GM12865 (cell line): ENCODE results near the gene TULP3.

ENCODE experiments used
- DNase-seq: peaks from one replicate; pipeline ENCODE4 v3.0.0; 2010; ENCODE audit warnings: low read depth
- H3K4me3 ChIP-seq: 2 replicates; pipeline ENCODE4 v1.5.1; 2011; ENCODE audit warnings: mild to moderate bottlenecking, low read depth, low read length, control low read depth
- TF ChIP-seq, protein P1 (sequence below): IDR thresholded peaks from 2 replicates; pipeline ENCODE4 v1.5.1; 2011; ENCODE audit warnings: low read length, control low read depth, low read depth, inconsistent platforms; ENCODE audit not compliant: insufficient read depth; ENCODE audit errors: missing control alignments

Gene TULP3

DNA sequence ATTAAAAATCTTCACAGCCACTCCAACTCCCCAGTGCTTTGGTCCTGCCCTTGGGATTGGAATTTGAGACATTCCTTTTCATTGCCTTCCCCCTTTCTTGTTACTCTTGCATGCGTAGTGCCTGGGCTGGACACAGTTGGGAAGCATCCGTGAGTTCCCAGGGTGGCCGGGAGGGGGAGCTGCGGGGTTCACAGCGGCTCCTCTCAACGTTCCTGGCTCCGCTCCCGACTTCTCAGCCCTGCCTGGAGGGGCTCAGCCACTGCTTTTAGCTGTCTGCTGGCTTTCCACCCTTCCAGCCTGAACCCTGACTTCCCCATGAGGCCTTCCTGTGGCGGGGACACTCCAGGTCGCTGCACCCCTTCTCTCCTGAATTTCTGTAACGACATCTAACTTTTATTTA is 37.1 kb upstream of the TULP3 start:
- DNase-seq, result peak; percentile 28
- TF ChIP-seq, protein P1, sequence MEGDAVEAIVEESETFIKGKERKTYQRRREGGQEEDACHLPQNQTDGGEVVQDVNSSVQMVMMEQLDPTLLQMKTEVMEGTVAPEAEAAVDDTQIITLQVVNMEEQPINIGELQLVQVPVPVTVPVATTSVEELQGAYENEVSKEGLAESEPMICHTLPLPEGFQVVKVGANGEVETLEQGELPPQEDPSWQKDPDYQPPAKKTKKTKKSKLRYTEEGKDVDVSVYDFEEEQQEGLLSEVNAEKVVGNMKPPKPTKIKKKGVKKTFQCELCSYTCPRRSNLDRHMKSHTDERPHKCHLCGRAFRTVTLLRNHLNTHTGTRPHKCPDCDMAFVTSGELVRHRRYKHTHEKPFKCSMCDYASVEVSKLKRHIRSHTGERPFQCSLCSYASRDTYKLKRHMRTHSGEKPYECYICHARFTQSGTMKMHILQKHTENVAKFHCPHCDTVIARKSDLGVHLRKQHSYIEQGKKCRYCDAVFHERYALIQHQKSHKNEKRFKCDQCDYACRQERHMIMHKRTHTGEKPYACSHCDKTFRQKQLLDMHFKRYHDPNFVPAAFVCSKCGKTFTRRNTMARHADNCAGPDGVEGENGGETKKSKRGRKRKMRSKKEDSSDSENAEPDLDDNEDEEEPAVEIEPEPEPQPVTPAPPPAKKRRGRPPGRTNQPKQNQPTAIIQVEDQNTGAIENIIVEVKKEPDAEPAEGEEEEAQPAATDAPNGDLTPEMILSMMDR, result peak; percentile 62

DNA sequence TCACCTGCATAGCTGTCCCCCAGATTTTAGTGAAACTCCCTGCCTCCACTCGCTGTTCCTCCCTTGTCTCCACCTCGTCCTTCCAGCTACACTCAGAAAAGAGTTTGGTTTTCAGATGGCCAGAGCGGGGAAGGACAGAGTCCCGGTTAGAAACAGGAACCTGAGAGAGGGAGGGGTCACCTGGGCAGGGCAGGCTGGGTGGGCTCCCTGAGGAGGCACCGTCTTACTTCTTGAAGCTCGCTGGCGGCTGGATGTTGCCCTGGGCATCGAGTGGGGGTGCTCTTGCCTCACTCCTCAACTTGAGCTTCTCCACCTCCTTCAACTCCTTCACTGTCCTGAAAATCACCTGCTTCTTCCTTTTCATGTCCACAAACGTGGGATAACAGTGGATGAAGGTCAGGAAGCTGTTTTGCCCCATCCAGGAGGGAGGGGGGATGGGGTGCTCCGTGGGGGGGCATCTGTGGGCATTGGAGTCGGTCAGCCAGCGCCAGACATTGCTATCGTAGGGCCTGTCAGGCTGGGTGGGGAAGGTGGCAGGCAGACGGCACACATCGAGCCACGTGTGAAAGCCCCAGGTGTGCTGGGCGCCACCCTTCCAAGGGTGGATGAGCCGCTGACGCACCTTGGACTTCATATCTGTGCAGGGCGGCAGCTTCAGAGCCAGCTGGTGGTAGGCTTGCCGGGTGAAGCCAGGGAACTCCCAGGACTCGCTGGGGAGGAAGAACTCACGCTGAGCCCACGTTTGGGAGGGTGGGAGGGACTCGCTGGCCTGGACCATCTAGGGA is 35.8 kb upstream of the TULP3 start:
- TF ChIP-seq, protein P1, result no peak
- H3K4me3 ChIP-seq, result no peak overlapping the region
- DNase-seq, result no peak

More for the DNA sequence above, 37.1 kb upstream of the TULP3 start:
- no peak overlapping the region for H3K4me3 ChIP-seq

DNA sequence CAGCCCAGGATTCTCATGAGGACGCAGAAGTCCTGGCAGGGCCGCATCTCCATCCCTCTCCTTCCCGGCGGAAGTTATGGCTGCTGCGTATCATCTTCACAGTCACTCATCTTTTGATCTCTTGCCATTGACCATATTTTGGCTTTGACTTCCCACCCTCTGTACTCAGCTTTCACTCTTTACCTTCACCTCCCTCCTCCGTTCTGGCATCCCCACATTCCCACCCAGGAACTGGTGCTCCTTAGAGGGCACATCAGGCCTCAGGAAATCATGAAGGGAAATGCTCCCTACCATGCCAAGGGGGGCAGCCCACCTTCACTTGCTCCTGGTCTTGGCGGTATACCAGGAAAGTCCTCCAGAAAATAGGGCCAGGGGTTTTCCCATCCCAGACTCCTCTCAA is 35.1 kb upstream of the TULP3 start:
- DNase-seq, result no peak
- TF ChIP-seq, protein P1, result no peak
- H3K4me3 ChIP-seq, result no peak overlapping the region

DNA sequence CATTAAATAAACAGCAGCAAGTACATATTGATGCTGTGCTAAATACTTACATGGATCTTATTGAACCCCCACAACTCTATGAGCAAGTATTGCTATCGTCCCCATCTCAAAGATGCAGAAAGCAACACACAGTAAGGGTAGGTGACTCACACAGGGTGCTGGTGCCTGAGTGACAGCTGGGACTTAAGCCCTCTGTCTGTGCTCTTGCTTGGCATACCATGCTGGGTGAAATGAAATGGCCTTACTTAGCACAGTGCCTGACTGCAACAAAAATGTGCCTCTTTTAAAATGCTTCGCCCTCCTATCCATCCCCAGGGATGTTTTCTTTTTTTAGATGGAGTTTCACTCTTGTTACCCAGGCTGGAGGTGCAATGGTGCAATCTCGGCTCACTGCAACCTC is 34.6 kb upstream of the TULP3 start:
- no peak overlapping the region for H3K4me3 ChIP-seq
- TF ChIP-seq, protein P1, result no peak
- DNase-seq, result no peak

DNA sequence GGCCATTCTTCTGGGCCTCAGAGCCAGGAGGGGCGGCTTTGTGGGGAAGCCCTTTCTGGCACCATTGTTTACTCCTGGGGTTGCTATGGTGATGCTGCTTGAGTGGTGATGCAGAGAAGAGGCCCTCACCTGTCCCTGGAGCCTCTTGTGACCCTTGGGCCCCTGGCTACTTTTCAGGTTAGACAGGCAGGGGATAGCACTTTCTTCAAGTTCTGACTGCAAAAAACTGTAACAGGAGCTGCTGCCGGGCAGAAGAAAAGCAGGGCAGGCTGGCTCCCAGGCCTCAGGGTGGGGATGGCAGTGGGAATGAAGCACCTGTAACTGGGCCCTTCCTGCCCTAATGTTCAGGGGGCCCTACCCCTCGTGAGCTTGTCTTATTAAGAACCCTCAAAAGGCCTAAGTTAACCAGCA is 33.7 kb upstream of the TULP3 start, which contains the start of gene TEX52:
Gene TEX52, minus strand, starts transcription at position 19 of the 411 bp plus-strand sequence. Its CDS starts 13 bp downstream, at position 6.
- H3K4me3 ChIP-seq, result no peak within 1 kb of the TSS
- DNase-seq, result no peak
- TF ChIP-seq, protein P1, result no peak

DNA sequence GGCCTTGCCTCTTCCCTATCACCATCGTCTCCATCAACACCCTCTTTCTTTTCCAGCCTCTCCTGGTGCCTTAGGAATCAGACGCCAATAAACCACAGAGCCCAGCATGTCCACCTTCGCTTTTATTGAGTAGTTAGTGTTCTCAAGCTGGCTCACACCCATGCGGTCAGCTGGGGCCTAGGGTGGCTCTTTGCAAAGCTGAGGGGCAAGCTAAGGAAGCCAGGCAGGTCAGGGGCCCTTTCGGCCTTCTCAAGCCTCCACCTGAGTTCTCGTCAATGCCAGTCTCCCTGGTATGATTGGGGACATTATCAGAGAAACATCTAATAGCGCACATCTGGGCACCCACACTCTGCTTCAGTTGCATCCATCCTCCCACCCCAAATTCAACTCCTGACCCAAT is 33.1 kb upstream of the TULP3 start:
- no peak for DNase-seq
- TF ChIP-seq, protein P1, result no peak
- H3K4me3 ChIP-seq, result no peak overlapping the region

DNA sequence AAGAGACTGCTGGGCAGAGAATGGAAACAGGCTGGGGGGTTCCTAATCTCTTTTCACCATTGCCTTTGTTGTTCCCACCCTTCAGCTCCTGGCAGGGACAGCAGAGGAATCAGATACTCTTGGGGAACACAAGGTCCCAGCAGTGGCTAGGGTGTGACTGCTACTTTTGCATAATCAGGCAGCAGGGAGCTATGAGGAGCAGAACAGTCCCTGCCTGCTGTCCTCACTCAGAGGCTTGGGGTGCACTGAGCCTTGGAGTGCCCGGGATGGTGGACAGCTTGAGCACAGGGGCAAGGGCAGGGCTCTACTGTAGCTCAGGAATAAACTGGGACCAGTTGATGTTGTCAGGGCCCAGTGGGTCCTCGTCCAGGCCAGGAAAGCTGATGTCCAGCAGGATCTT is 32.4 kb upstream of the TULP3 start:
- TF ChIP-seq, protein P1, result no peak
- no peak for DNase-seq

More for the DNA sequence above, 32.4 kb upstream of the TULP3 start:
- H3K4me3 ChIP-seq, result no peak overlapping the region
